ENCODE data around the gene TRMT11. TPM values are rescaled to one million over a fixed set of nuclear protein-coding genes. Genes with fewer than 3 reads are reported as not detected.

Gene TRMT11
- total and polyA plus RNA-seq, 9 of the 15 experiments (the other 6 are each of a cell fraction or from before 2014, with no cell fraction given), result 38.8 to 88.0 (median 59.8) TPM

- TF ChIP-seq PYGO2 (tag; IDR thresholded peaks at IDR 0.05) (no peak), TSC22D4 (tag; IDR thresholded peaks at IDR 0.05) (no peak), ZNF584 (CRISPR knock-in tag; IDR thresholded peaks at IDR 0.05; ENCODE audit: low read depth) (peak; percentile 67; the same call in 1 of the 2 replicates), HOMEZ (CRISPR knock-in tag; IDR thresholded peaks at IDR 0.05) (no peak), HDAC6 (IDR thresholded peaks at IDR 0.05; ENCODE audit: low read depth, low read length) (no peak), STAT5B (CRISPR knock-in tag; IDR thresholded peaks at IDR 0.05) (no peak), SPI1 (IDR thresholded peaks at IDR 0.05; ENCODE audit: borderline replicate concordance, low read depth, low read length) (peak; percentile 56; the same call in 1 of the 2 replicates), ZNF512 (tag; IDR thresholded peaks at IDR 0.05) (no peak), SNAPC5 (CRISPR knock-in tag; IDR thresholded peaks at IDR 0.05) (no peak), KLF6 (CRISPR knock-in tag; IDR thresholded peaks at IDR 0.05; ENCODE audit: borderline replicate concordance) (0 out of 2 replicates have a peak, but pooled peaks have one; percentile 13), ZNF696 (CRISPR knock-in tag; conservative IDR thresholded peaks at IDR 0.05) (no peak), SAP30 (IDR thresholded peaks at IDR 0.05; ENCODE audit: borderline replicate concordance, insufficient read depth, low read depth, low read length, poor library complexity, severe bottlenecking) (no peak), SRF (CRISPR knock-in tag; IDR thresholded peaks at IDR 0.05) (peak in 1 of 2 experiments; percentile 64; a peak in 1 of 4 replicates), EGR1 (conservative IDR thresholded peaks at IDR 0.05) (peak; percentile 66), IRF1 (CRISPR knock-in tag; IDR thresholded peaks at IDR 0.05; ENCODE audit: borderline replicate concordance) (no peak; the same call in 1 of the 2 replicates), ZNF384 (IDR thresholded peaks at IDR 0.05; ENCODE audit: low read depth, low read length) (peak; percentile 56; the same call in 1 of the 2 replicates), NFE2 (IDR thresholded peaks at IDR 0.05; ENCODE audit: low read depth) (peak; percentile 46; the same call in 1 of the 2 replicates), TAF7 (tag; IDR thresholded peaks at IDR 0.05) (peak; percentile 37; the same call in 1 of the 2 replicates), EZH2 (IDR thresholded peaks at IDR 0.05; ENCODE audit: borderline replicate concordance, low read depth, low read length) (no peak), RFX7 (CRISPR knock-in tag; IDR thresholded peaks at IDR 0.05) (no peak), RNF2 (IDR thresholded peaks at IDR 0.05) (peak; percentile 87), BRF2 (IDR thresholded peaks at IDR 0.05; ENCODE audit: borderline replicate concordance, insufficient read depth, insufficient read length) (no peak)
These were observed 29.6 kb upstream of the TRMT11 start, which contains the start of gene HINT3 (continued) for GRCh38 chr6:125956506-125957390.

Measured in K562 (cell line).